A549 (cell line): ENCODE results near the gene RASSF8. TPM values are rescaled to one million over a fixed set of nuclear protein-coding genes. Genes with fewer than 3 reads are reported as not detected.

Experiments
- ATAC-seq, 2 experiments: fragments of 200-7000 bp in 1 of 2; fragments of >200 bp in 1 of 2; cut with Nextera tagmentation in 1 of 2; cut with Tn5 transposase in 1 of 2; 3 replicates each; pipeline versions ENCODE4 v1.8.0 to v1.9.1; 2018 to 2020; ENCODE audit warnings: mild to moderate bottlenecking in 1 of 2, moderate library complexity in 1 of 2
- CTCF ChIA-PET: fragments of 300-600 bp; sonication (Branson Sonifier 250); formaldehyde crosslinking; extraction: SDS; loops from one replicate; lab custom pipeline; 2021; ENCODE audit warnings: antibody characterized with exemption, inconsistent platforms; lab: Yijun Ruan, JAX
- POLR2A ChIA-PET: fragments of 350-600 bp; formaldehyde crosslinking; extraction: SDS; loops from one replicate; lab custom pipeline; 2021; ENCODE audit warnings: antibody characterized with exemption, inconsistent platforms; lab: Yijun Ruan, JAX
- DNase-seq, 2 experiments: peaks; one replicate each; pipeline versions ENCODE4 v3.0.0 to v3.0.0-alpha.2; 2011 to 2016; ENCODE audit warnings: low read depth in 1 of 2, low spot score in 1 of 2
- FAIRE-seq: peaks from 2 replicates; lab custom pipeline; 2011; peaks lifted over from hg19 to GRCh38; lab: Jason Lieb, UNC
- H3K27ac ChIP-seq, 2 experiments: fragments of >200 bp; sonication (Bioruptor Twin); formaldehyde crosslinking; 3 replicates each; pipeline ENCODE4 v1.5.1; 2016 to 2017
- H3K4me1 ChIP-seq: fragments of >200 bp; sonication (Bioruptor Twin); formaldehyde crosslinking; 3 replicates; pipeline ENCODE4 v1.6.1; 2016
- H3K4me2 ChIP-seq: fragments of >200 bp; sonication (Bioruptor Twin); formaldehyde crosslinking; 3 replicates; pipeline ENCODE4 v1.6.1; 2016
- H3K4me3 ChIP-seq: fragments of >200 bp; sonication (Bioruptor Twin); formaldehyde crosslinking; 3 replicates; pipeline ENCODE4 v1.5.1; 2016
- H3K9me3 ChIP-seq: fragments of >200 bp; sonication (Bioruptor Twin); formaldehyde crosslinking; 3 replicates; pipeline ENCODE4 v1.6.1; 2016
- BCL3 ChIP-seq: fragments of >200 bp; sonication (Bioruptor Twin); formaldehyde crosslinking; IDR thresholded peaks from 3 replicates; pipeline ENCODE4 v1.6.1; 2016
- CBX8 ChIP-seq: fragments of 200-600 bp; sonication (generic); IDR thresholded peaks from 2 replicates; pipeline ENCODE4 v1.6.1; 2016
- CHD2 ChIP-seq: fragments of 150-350 bp; IDR thresholded peaks from 2 replicates; pipeline ENCODE4 v1.6.1; 2014; ENCODE audit warnings: low read length; ENCODE audit not compliant: partially characterized antibody
- CHD4 ChIP-seq: fragments of 200-600 bp; sonication (generic); IDR thresholded peaks from 2 replicates; pipeline ENCODE4 v1.6.1; 2016; ENCODE audit warnings: antibody characterized with exemption, mild to moderate bottlenecking, borderline replicate concordance
- EHF ChIP-seq: fragments of 250-450 bp; sonication (Bioruptor Pico); IDR thresholded peaks from 2 replicates; pipeline ENCODE4 v1.5.0; 2020; ENCODE audit warnings: mild to moderate bottlenecking
- EHMT2 ChIP-seq: fragments of 200-600 bp; sonication (generic); IDR thresholded peaks from 2 replicates; pipeline ENCODE4 v1.6.1; 2016; ENCODE audit warnings: antibody characterized with exemption, low read depth, mild to moderate bottlenecking, moderate library complexity
- ESRRA ChIP-seq: fragments of 150-350 bp; IDR thresholded peaks from 2 replicates; pipeline ENCODE4 v1.6.1; 2014; ENCODE audit warnings: mild to moderate bottlenecking, low read length, borderline replicate concordance
- FOSL2 ChIP-seq, 2 experiments: fragments of 450-650 bp in 1 of 2; fragments of >200 bp in 1 of 2; sonication (Bioruptor Twin) in 1 of 2; formaldehyde crosslinking; IDR thresholded peaks; 2 replicates each; pipeline versions ENCODE4 v1.5.0 to v1.6.1; 2016 to 2020; ENCODE audit warnings: mild to moderate bottlenecking in 1 of 2, moderate library complexity in 1 of 2
- FOXS1 ChIP-seq: fragments of 250-450 bp; sonication (Bioruptor Pico); IDR thresholded peaks from 2 replicates; pipeline ENCODE4 v1.5.0; 2020; ENCODE audit warnings: mild to moderate bottlenecking, moderate library complexity
- HOXA7 ChIP-seq: fragments of 250-450 bp; sonication (Bioruptor Pico); IDR thresholded peaks from 2 replicates; pipeline ENCODE4 v1.5.0; 2020; ENCODE audit warnings: mild to moderate bottlenecking, moderate library complexity
- KDM1A ChIP-seq: fragments of 200-600 bp; sonication (generic); IDR thresholded peaks from 2 replicates; pipeline ENCODE4 v1.6.1; 2016; ENCODE audit warnings: low read depth, mild to moderate bottlenecking
- MAFK ChIP-seq: fragments of 450-650 bp; IDR thresholded peaks from 2 replicates; pipeline ENCODE4 v1.6.1; 2014; ENCODE audit not compliant: partially characterized antibody
- MAX ChIP-seq: IDR thresholded peaks from 2 replicates; pipeline ENCODE4 v1.6.1; 2012
- POLR2A ChIP-seq: IDR thresholded peaks from 2 replicates; pipeline ENCODE4 v1.6.1; 2012; ENCODE audit warnings: mild to moderate bottlenecking, low read length
- REST ChIP-seq: fragments of 200-600 bp; sonication (generic); IDR thresholded peaks from 2 replicates; pipeline ENCODE4 v1.6.1; 2016; ENCODE audit warnings: antibody characterized with exemption, mild to moderate bottlenecking, moderate library complexity
- SMC3 ChIP-seq: fragments of >200 bp; sonication (Bioruptor Twin); formaldehyde crosslinking; IDR thresholded peaks from 3 replicates; pipeline ENCODE4 v1.6.1; 2018; ENCODE audit warnings: inconsistent platforms
- SREBF2 ChIP-seq: fragments of 450-650 bp; IDR thresholded peaks from 2 replicates; pipeline ENCODE4 v1.6.1; 2014; ENCODE audit warnings: mild to moderate bottlenecking, moderate library complexity
- TFCP2L1 ChIP-seq: fragments of 250-450 bp; sonication (Bioruptor Pico); IDR thresholded peaks from 2 replicates; pipeline ENCODE4 v1.5.0; 2021; ENCODE audit warnings: mild to moderate bottlenecking
- ZSCAN20 ChIP-seq: fragments of 250-450 bp; sonication (Bioruptor Pico); IDR thresholded peaks from 2 replicates; pipeline ENCODE4 v1.8.0; 2022; ENCODE audit warnings: mild to moderate bottlenecking, moderate library complexity
- WGBS: methylation state at CpG from one replicate; pipeline ENCODE4 v1.1.6; 2017; ENCODE audit errors: missing lambda C conversion rate; 5-methylcytosine and 5-hydroxymethylcytosine counted together
- polyA plus RNA-seq, 4 experiments: library from polyadenylated mRNA; depleted of rRNA in 3 of 4; stranded (reverse); fragments of >200 nt; fragmentation: RNase III in 1 of 4; extraction: RNeasy Plus Mini Kit Qiagen cat#74134 plus additional on column Dnase treatment in 1 of 4; gene quantifications; 2 replicates in 3 of 4; 3 replicates in 1 of 4; pipeline ENCODE4 v1.2.3, GENCODE V29; 2011 to 2017
- TF ChIP-seq, protein P1 (sequence below): IDR thresholded peaks from 2 replicates; pipeline ENCODE4 v1.6.1; 2012; ENCODE audit warnings: low read depth, borderline replicate concordance
- TF ChIP-seq, protein P2 (sequence below): fragments of 450-650 bp; IDR thresholded peaks from 2 replicates; pipeline ENCODE4 v1.6.1; 2014; ENCODE audit warnings: antibody characterized with exemption
- TF ChIP-seq, protein P3 (sequence below): fragments of >200 bp; sonication (Bioruptor Twin); formaldehyde crosslinking; IDR thresholded peaks from 3 replicates; pipeline ENCODE4 v1.5.1; 2016

The RASSF8 gene
- polyA plus RNA-seq, 2 of the 4 experiments (the other 2 are of a cell fraction) = 5.7 to 8.7 TPM

DNA sequence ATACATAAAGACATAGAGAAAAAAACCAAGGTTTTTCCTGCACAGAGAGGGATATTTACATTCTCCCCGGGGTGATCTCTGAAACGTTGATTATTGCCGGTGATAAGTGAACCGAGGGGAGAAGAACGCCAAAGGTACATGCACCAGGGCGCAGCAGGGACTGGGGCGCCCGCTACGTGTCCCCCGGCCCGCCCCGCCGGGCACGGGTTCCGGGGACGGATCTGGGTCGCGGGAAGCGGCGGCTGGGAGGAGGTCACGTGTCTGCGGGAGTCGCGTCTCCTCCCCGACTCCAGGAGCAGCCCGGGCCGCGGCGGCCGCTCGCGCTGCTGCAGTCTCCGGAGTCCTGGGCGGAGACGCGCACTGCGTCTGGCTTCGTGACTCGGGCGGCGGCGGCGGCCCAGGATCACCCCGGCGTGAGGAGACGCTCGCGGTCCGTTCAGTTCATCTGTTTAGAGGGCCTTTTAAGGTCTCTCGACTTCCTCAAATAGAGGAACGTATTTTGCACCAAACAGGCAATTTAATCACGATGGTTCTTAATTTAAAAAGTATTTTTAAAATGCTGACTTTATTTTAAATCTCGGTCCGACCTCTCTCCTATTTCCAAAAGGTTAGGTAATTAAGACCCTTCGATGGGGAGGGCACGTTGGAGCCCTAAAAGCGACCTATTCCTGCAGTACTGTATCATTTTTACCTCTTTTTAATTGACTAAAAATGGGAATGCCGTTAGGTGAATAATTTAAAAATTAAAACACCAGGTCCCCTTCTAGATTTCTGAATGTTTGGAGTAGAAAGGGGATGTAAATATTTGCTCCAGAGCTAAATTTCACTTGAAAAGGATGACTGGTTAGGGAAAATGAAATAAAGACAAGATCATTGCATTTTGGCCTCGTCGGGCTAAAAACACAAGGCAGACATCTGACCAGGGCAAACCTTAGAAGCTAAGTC is 168.1 kb downstream of the RASSF8 start:
- peak overlapping the region; percentile 73 for H3K4me3 ChIP-seq
- 13% methylated on average over 39 of the region's 60 CpGs for WGBS
- H3K9me3 ChIP-seq = no peaks in the 10 kb centered on the region
- peaks cover 17% of the 10 kb centered on the region for H3K4me1 ChIP-seq
- FAIRE-seq = no peak
- ChIA-PET POLR2A (interaction anchor here (4.7 kb wide), 1 partner anchor 148 kb away, joined by 28 read pairs; no protein-coding TSS in a partner anchor), CTCF (interaction anchor here (0.9 to 1.8 kb wide), 6 partner anchors 17 to 526 kb away, joined by 3 to 4 read pairs (median 4); no protein-coding TSS in a partner anchor)
- peak; percentile 78 to 80 for DNase-seq
- TF ChIP-seq, protein P1, sequence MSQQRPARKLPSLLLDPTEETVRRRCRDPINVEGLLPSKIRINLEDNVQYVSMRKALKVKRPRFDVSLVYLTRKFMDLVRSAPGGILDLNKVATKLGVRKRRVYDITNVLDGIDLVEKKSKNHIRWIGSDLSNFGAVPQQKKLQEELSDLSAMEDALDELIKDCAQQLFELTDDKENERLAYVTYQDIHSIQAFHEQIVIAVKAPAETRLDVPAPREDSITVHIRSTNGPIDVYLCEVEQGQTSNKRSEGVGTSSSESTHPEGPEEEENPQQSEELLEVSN = 0 out of 2 replicates have a peak, but pooled peaks have one; percentile 7
- TF ChIP-seq CBX8 (peak; percentile 79), SMC3 (peak; percentile 15; the same call in 1 of the 3 replicates), REST (no peak), BCL3 (0 out of 3 replicates have a peak, but pooled peaks have one; percentile 12)
- TF ChIP-seq, protein P2, sequence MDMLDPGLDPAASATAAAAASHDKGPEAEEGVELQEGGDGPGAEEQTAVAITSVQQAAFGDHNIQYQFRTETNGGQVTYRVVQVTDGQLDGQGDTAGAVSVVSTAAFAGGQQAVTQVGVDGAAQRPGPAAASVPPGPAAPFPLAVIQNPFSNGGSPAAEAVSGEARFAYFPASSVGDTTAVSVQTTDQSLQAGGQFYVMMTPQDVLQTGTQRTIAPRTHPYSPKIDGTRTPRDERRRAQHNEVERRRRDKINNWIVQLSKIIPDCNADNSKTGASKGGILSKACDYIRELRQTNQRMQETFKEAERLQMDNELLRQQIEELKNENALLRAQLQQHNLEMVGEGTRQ = peak; percentile 85
- peak overlapping the region; percentile 71 to 78 for H3K27ac ChIP-seq
- peak; percentile 61 to 84 for ATAC-seq
- peak overlapping the region; percentile 99 for H3K4me2 ChIP-seq

- no peak overlapping the region for H3K4me3 ChIP-seq
- no peaks in the 10 kb centered on the region for H3K9me3 ChIP-seq
- no peak for ATAC-seq
- peaks cover 17% of the 10 kb centered on the region for H3K4me1 ChIP-seq
- CTCF ChIA-PET = interaction anchor here (0.9 to 1.8 kb wide), 9 partner anchors 8 to 525 kb away, joined by 3 to 9 read pairs (median 4); no protein-coding TSS in a partner anchor
- no peak for TF ChIP-seq ESRRA
- no peak for TF ChIP-seq POLR2A
- no peak for TF ChIP-seq KDM1A
- no peak for TF ChIP-seq MAFK
- TF ChIP-seq SREBF2 = no peak
- TF ChIP-seq ZSCAN20 = no peak
- TF ChIP-seq EHF (CRISPR knock-in tag) = no peak
- TF ChIP-seq FOSL2 (IDR thresholded peaks at IDR 0.05) = no peak
- TF ChIP-seq FOSL2 (CRISPR knock-in tag; IDR thresholded peaks at IDR 0.05) = no peak
- TF ChIP-seq TFCP2L1 (CRISPR knock-in tag) = no peak
- TF ChIP-seq, protein P1 = no peak
- TF ChIP-seq CHD4 = no peak
- TF ChIP-seq MAX = no peak
- no peak for TF ChIP-seq EHMT2
- TF ChIP-seq, protein P3, sequence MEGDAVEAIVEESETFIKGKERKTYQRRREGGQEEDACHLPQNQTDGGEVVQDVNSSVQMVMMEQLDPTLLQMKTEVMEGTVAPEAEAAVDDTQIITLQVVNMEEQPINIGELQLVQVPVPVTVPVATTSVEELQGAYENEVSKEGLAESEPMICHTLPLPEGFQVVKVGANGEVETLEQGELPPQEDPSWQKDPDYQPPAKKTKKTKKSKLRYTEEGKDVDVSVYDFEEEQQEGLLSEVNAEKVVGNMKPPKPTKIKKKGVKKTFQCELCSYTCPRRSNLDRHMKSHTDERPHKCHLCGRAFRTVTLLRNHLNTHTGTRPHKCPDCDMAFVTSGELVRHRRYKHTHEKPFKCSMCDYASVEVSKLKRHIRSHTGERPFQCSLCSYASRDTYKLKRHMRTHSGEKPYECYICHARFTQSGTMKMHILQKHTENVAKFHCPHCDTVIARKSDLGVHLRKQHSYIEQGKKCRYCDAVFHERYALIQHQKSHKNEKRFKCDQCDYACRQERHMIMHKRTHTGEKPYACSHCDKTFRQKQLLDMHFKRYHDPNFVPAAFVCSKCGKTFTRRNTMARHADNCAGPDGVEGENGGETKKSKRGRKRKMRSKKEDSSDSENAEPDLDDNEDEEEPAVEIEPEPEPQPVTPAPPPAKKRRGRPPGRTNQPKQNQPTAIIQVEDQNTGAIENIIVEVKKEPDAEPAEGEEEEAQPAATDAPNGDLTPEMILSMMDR = no peak
- no peak for TF ChIP-seq HOXA7 (CRISPR knock-in tag)
- TF ChIP-seq FOXS1 (CRISPR knock-in tag) = no peak
- TF ChIP-seq CHD2 = no peak
- TF ChIP-seq, all 56 proteins: peak for 0
- DNase-seq = no peak
- no peak for FAIRE-seq
- WGBS = 79% methylated on average over 2 of the region's 2 CpGs
- H3K27ac ChIP-seq = no peak overlapping the region
- POLR2A ChIA-PET = no interaction called here
- no peak overlapping the region for H3K4me2 ChIP-seq
Observed at GRCh38 chr12:26127404-26127803, 168.9 kb downstream of the RASSF8 start.
